IMR-90 (cell line): ENCODE results near the gene UMODL1. TPM values are rescaled to one million over a fixed set of nuclear protein-coding genes. Genes with fewer than 3 reads are reported as not detected.
A peak's percentile ranks its signal among the peaks of the same experiment; 100 is the strongest.

ENCODE experiments used
- ATAC-seq: fragments of 200-7000 bp; cut with Tn5 transposase; 2 replicates; pipeline ENCODE4 v1.9.1; 2020; ENCODE audit warnings: low read depth, mild to moderate bottlenecking, moderate library complexity
- BruUV-seq: library from RNA; stranded (reverse); fragments of 400-500 nt; replicated peaks from 2 replicates; lab custom pipeline; 2021; lab: Mats Ljungman, UMichigan
- CTCF ChIA-PET: fragments of 300-600 bp; formaldehyde crosslinking; extraction: SDS; loops from one replicate; lab custom pipeline; 2021; ENCODE audit warnings: antibody characterized with exemption; lab: Yijun Ruan, JAX
- POLR2A ChIA-PET: fragments of 300-600 bp; sonication (Branson Sonifier 250); formaldehyde crosslinking; loops from one replicate; lab custom pipeline; 2022; ENCODE audit warnings: antibody characterized with exemption; ENCODE audit not compliant: unreplicated experiment; lab: Charles Lee
- DNase-seq: peaks from one replicate; pipeline ENCODE4 v3.0.0; 2013
- H2AFZ ChIP-seq: replicated peaks from 2 replicates; pipeline ENCODE3; 2013; ENCODE audit warnings: low read length, mild to moderate bottlenecking; ENCODE audit not compliant: poor library complexity
- H2AK5ac ChIP-seq: 2 replicates; pipeline ENCODE4 v1.6.1; 2013; ENCODE audit warnings: low read depth, low read length, inconsistent platforms
- H2AK9ac ChIP-seq: replicated peaks from 2 replicates; pipeline ENCODE3; 2013; ENCODE audit warnings: mild to moderate bottlenecking, low read depth, low read length, moderate library complexity; ENCODE audit not compliant: poor library complexity
- H2BK120ac ChIP-seq: 2 replicates; pipeline ENCODE4 v1.6.1; 2013; ENCODE audit warnings: low read depth, low read length, inconsistent platforms
- H2BK15ac ChIP-seq: 3 replicates; pipeline ENCODE4 v1.6.1; 2013; ENCODE audit warnings: low read depth, low read length, inconsistent platforms
- H2BK20ac ChIP-seq: 2 replicates; pipeline ENCODE4 v1.6.1; 2013; ENCODE audit warnings: low read depth, mild to moderate bottlenecking, inconsistent platforms, low read length, moderate library complexity
- H2BK5ac ChIP-seq: 2 replicates; pipeline ENCODE4 v1.6.1; 2013; ENCODE audit warnings: mild to moderate bottlenecking, low read depth, low read length, inconsistent platforms; ENCODE audit not compliant: poor library complexity, severe bottlenecking
- H3K14ac ChIP-seq: replicated peaks from 2 replicates; pipeline ENCODE4 v1.6.1; 2013; ENCODE audit warnings: low read depth, low read length, inconsistent platforms
- H3K18ac ChIP-seq: 2 replicates; pipeline ENCODE4 v1.6.1; 2013; ENCODE audit warnings: low read depth, low read length, control low read depth
- H3K23ac ChIP-seq: 2 replicates; pipeline ENCODE4 v1.6.1; 2013; ENCODE audit warnings: low read depth, low read length, inconsistent platforms
- H3K27ac ChIP-seq: 2 replicates; pipeline ENCODE4 v1.5.1; 2013; ENCODE audit warnings: mild to moderate bottlenecking, control low read depth, low read length; ENCODE audit not compliant: insufficient read depth
- H3K27me3 ChIP-seq: 2 replicates; pipeline ENCODE4 v1.6.1; 2013; ENCODE audit warnings: low read length; ENCODE audit not compliant: control insufficient read depth, insufficient read depth
- H3K36me3 ChIP-seq: 2 replicates; pipeline ENCODE4 v1.6.1; 2013; ENCODE audit warnings: low read length, mixed read lengths; ENCODE audit not compliant: control insufficient read depth, insufficient read depth
- H3K4ac ChIP-seq: 2 replicates; pipeline ENCODE4 v1.6.1; 2013; ENCODE audit warnings: low read depth, low read length, inconsistent platforms
- H3K4me1 ChIP-seq: 2 replicates; pipeline ENCODE4 v1.6.1; 2013; ENCODE audit warnings: low read length, mixed read lengths; ENCODE audit not compliant: control insufficient read depth, insufficient read depth
- H3K4me2 ChIP-seq: 2 replicates; pipeline ENCODE4 v1.6.1; 2013; ENCODE audit warnings: low read depth, mild to moderate bottlenecking, control low read depth, low read length, moderate library complexity
- H3K4me3 ChIP-seq: 2 replicates; pipeline ENCODE4 v1.5.1; 2013; ENCODE audit warnings: low read depth, mild to moderate bottlenecking, control low read depth, low read length, moderate library complexity; ENCODE audit not compliant: insufficient read depth
- H3K56ac ChIP-seq: 2 replicates; pipeline ENCODE4 v1.6.1; 2013; ENCODE audit warnings: low read length, inconsistent platforms; ENCODE audit not compliant: insufficient read depth; ENCODE audit errors: extremely low read depth
- H3K79me1 ChIP-seq, 2 experiments: 2 replicates each; pipeline ENCODE4 v1.6.1; 2013; ENCODE audit warnings: low read length in 2 of 2, inconsistent platforms in 1 of 2, low read depth in 1 of 2
- H3K9ac ChIP-seq: 2 replicates; pipeline ENCODE4 v1.6.1; 2013; ENCODE audit warnings: low read depth, low read length, control low read depth
- H3K9me1 ChIP-seq: 2 replicates; pipeline ENCODE4 v1.6.1; 2013; ENCODE audit warnings: low read length, inconsistent platforms; ENCODE audit not compliant: insufficient read depth
- H3K9me3 ChIP-seq: 2 replicates; pipeline ENCODE4 v1.6.1; 2013; ENCODE audit warnings: low read length; ENCODE audit not compliant: control insufficient read depth, insufficient read depth
- H4K20me1 ChIP-seq: 2 replicates; pipeline ENCODE4 v1.6.1; 2013; ENCODE audit warnings: low read length, inconsistent platforms; ENCODE audit not compliant: insufficient read depth
- H4K5ac ChIP-seq: 2 replicates; pipeline ENCODE4 v1.6.1; 2013; ENCODE audit warnings: mild to moderate bottlenecking, low read depth, low read length, control low read depth
- H4K8ac ChIP-seq, 2 experiments: 2 replicates each; pipeline ENCODE4 v1.6.1; 2013; ENCODE audit warnings: low read depth in 2 of 2, low read length in 2 of 2, control low read depth in 1 of 2, inconsistent platforms in 1 of 2
- H4K91ac ChIP-seq: 2 replicates; pipeline ENCODE4 v1.6.1; 2013; ENCODE audit warnings: low read depth, low read length, inconsistent platforms; ENCODE audit not compliant: insufficient read depth
- BHLHE40 ChIP-seq: fragments of 150-350 bp; IDR thresholded peaks from 2 replicates; pipeline ENCODE4 v1.6.1; 2016; ENCODE audit warnings: mild to moderate bottlenecking, low read depth, low read length
- CEBPB ChIP-seq: IDR thresholded peaks from 2 replicates; pipeline ENCODE4 v1.6.1; 2012; ENCODE audit warnings: low read depth, low read length, improper control_type of control experiment
- CHD1 ChIP-seq: IDR thresholded peaks from 2 replicates; pipeline ENCODE4 v1.6.1; 2012; ENCODE audit warnings: low read depth, low read length, improper control_type of control experiment
- CTCF ChIP-seq: conservative IDR thresholded peaks from 2 replicates; pipeline ENCODE4 v1.5.1; 2012; ENCODE audit warnings: mild to moderate bottlenecking, low read depth, low read length, improper control_type of control experiment
- ELK1 ChIP-seq: fragments of 150-350 bp; IDR thresholded peaks from 2 replicates; pipeline ENCODE4 v1.6.1; 2016; ENCODE audit warnings: low read depth, mild to moderate bottlenecking, low read length, moderate library complexity, borderline replicate concordance
- FOS ChIP-seq: fragments of 150-350 bp; IDR thresholded peaks from 2 replicates; pipeline ENCODE4 v1.6.1; 2016; ENCODE audit warnings: low read depth, low read length
- MAFK ChIP-seq: IDR thresholded peaks from 2 replicates; pipeline ENCODE4 v1.6.1; 2012; ENCODE audit warnings: low read depth, low read length, improper control_type of control experiment
- MAZ ChIP-seq: IDR thresholded peaks from 2 replicates; pipeline ENCODE4 v1.6.1; 2012; ENCODE audit warnings: low read depth, mild to moderate bottlenecking, low read length, improper control_type of control experiment, moderate library complexity, borderline replicate concordance
- MXI1 ChIP-seq: IDR thresholded peaks from 2 replicates; pipeline ENCODE4 v1.6.1; 2012; ENCODE audit warnings: low read depth, mild to moderate bottlenecking, low read length, moderate library complexity, borderline replicate concordance
- NFE2L2 ChIP-seq: fragments of 150-350 bp; IDR thresholded peaks from 2 replicates; pipeline ENCODE4 v1.6.1; 2016; ENCODE audit warnings: low read depth, mild to moderate bottlenecking, low read length
- POLR2A ChIP-seq: IDR thresholded peaks from 2 replicates; pipeline ENCODE4 v1.6.1; 2012; ENCODE audit warnings: mild to moderate bottlenecking, low read depth, low read length
- RAD21 ChIP-seq: IDR thresholded peaks from 2 replicates; pipeline ENCODE4 v1.6.1; 2012; ENCODE audit warnings: low read length, improper control_type of control experiment
- RCOR1 ChIP-seq: IDR thresholded peaks from 2 replicates; pipeline ENCODE4 v1.6.1; 2012; ENCODE audit warnings: mild to moderate bottlenecking, low read length, improper control_type of control experiment; ENCODE audit not compliant: insufficient replicate concordance
- RFX5 ChIP-seq: IDR thresholded peaks from 2 replicates; pipeline ENCODE4 v1.8.0; 2012; ENCODE audit warnings: low read depth, mild to moderate bottlenecking, low read length, moderate library complexity
- SMC3 ChIP-seq: fragments of 150-350 bp; IDR thresholded peaks from 2 replicates; pipeline ENCODE4 v1.6.1; 2016; ENCODE audit warnings: low read depth, mild to moderate bottlenecking, antibody characterized with exemption, low read length, moderate library complexity
- USF2 ChIP-seq: fragments of 150-350 bp; IDR thresholded peaks from 2 replicates; pipeline ENCODE4 v1.6.1; 2017; ENCODE audit warnings: mild to moderate bottlenecking, antibody characterized with exemption, low read length, low read depth
- WGBS, 2 experiments: methylation state at CpG; one replicate each; pipeline versions ENCODE4 v1.1.5 to v1.1.7; 2013; ENCODE audit warnings: missing lambda C conversion rate in 2 of 2; ENCODE audit not compliant: insufficient read length in 1 of 2; ENCODE audit errors: extremely low coverage in 2 of 2; 5-methylcytosine and 5-hydroxymethylcytosine counted together
- dilution Hi-C: fragments of 300-500 bp; cut with HindIII; formaldehyde crosslinking; loops from one replicate; pipeline ENCODE4 v1.14.3; 2018; ENCODE audit warnings: low sequenced_read_pairs; ENCODE audit not compliant: unreplicated experiment
- in situ Hi-C: fragments of 300-500 bp; cut with MboI; formaldehyde crosslinking; loops from 3 replicates; pipeline ENCODE4 v1.14.3; 2019; ENCODE audit warnings: low sequenced_read_pairs, inconsistent platforms, mixed read lengths
- intact Hi-C: fragments of 100-400 bp; cut with micrococcal nuclease; formaldehyde crosslinking; loops from 2 replicates; pipeline ENCODE4 v1.10.0; 2022
- polyA plus RNA-seq, 3 experiments: library from polyadenylated mRNA; depleted of rRNA; stranded (reverse); fragments of >200 nt; gene quantifications; 2 replicates each; pipeline ENCODE4 v1.2.3, GENCODE V29; 2012; ENCODE audit warnings: low replicate concordance in 1 of 3
- total RNA-seq: library from RNA; depleted of rRNA; stranded (reverse); fragments of >200 nt; gene quantifications from 2 replicates; pipeline ENCODE4 v1.2.3, GENCODE V29; 2012

The UMODL1 gene
- total and polyA plus RNA-seq, 2 of the 4 experiments (the other 2 are of a cell fraction), result 0.02 TPM; not detected in 1

DNA sequence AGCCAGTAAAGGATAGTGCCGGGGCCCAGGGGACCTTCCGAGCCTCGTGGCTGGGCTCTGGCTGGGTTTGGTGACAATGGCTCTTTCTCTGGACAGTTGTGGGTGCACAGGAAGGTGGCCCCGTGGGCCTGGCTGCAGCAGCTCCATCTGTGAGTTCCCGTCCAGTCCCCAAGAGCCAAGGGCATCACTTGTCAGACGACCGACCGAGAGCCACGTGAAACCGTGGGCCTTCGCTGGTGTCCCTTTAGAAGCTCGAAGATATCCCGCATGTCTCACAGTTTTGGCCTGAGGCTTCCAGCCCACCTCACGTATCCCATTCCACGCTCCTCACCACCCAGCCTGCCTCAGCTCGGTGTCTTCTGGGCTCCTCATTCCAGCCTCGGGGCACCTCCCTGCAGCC, 27.2 kb upstream of the UMODL1 start:
- Histone ChIP-seq H4K8ac (0 out of 4 replicates have a peak overlapping the region, but pooled peaks of 1 of the 2 experiments have one; percentile 75), H2AFZ (no peak overlapping the region), H4K91ac (peak overlapping the region; percentile 55), H3K9me3 (no peaks in the 10 kb centered on the region), H3K9ac (no peak overlapping the region), H2BK5ac (no peak overlapping the region), H3K4me2 (no peak overlapping the region), H4K5ac (no peak overlapping the region), H2BK20ac (peak overlapping the region; percentile 82; the same call in 1 of the 2 replicates), H2AK9ac (no peak overlapping the region), H3K79me1 (peaks cover 0 to 3% of the 10 kb centered on the region in 2 experiments; a peak in 2 of 4 replicates), H3K4me3 (no peak overlapping the region), H3K23ac (no peak overlapping the region), H3K27me3 (no peaks in the 10 kb centered on the region), H4K20me1 (peaks cover 3% of the 10 kb centered on the region; the same call in 1 of the 2 replicates), H3K36me3 (no peaks in the 10 kb centered on the region), H3K27ac (no peak overlapping the region), H3K18ac (no peak overlapping the region), H3K4me1 (peaks cover 32% of the 10 kb centered on the region), H2BK15ac (peak overlapping the region; percentile 72; the same call in 1 of the 3 replicates), H2BK120ac (peak overlapping the region; percentile 71), H2AK5ac (peak overlapping the region; percentile 93), H3K9me1 (peaks cover 23% of the 10 kb centered on the region), H3K56ac (no peak overlapping the region), H3K4ac (peak overlapping the region; percentile 79), H3K14ac (no peak overlapping the region)
- TF ChIP-seq CHD1, result no peak
- TF ChIP-seq USF2, result no peak
- no peak for TF ChIP-seq SMC3
- no peak for TF ChIP-seq ELK1
- TF ChIP-seq RCOR1, result no peak
- no peak for TF ChIP-seq RFX5
- no peak for TF ChIP-seq MAFK
- no peak for TF ChIP-seq NFE2L2
- TF ChIP-seq CEBPB, result no peak
- no peak for TF ChIP-seq CTCF
- TF ChIP-seq BHLHE40, result no peak
- TF ChIP-seq MXI1, result no peak
- no peak for TF ChIP-seq FOS
- TF ChIP-seq POLR2A, result no peak
- no peak for TF ChIP-seq RAD21
- TF ChIP-seq MAZ, result no peak
- in situ Hi-C loops, result no loop called here
- ATAC-seq (no peak), DNase-seq (no peak)
- dilution Hi-C loops, result no loop called here
- ChIA-PET CTCF (interaction anchor here (0.6 kb wide), 1 partner anchor 74 kb away, joined by 3 read pairs; no protein-coding TSS in a partner anchor), POLR2A (interaction anchor here (0.7 kb wide), 1 partner anchor 117 kb away, joined by 3 read pairs; no protein-coding TSS in a partner anchor)
- intact Hi-C loops, result no loop called here
- WGBS, 2 experiments, result 98% methylated on average over 10 of the region's 17 CpGs; no CpG with 5 or more reads in 1 of the 2 experiments
- BruUV-seq, result no TSS peak
